ENCODE data around the gene MT1X. TPM values are rescaled to one million over a fixed set of nuclear protein-coding genes. Genes with fewer than 3 reads are reported as not detected.
A peak's percentile ranks its signal among the peaks of the same experiment; 100 is the strongest.

MT1X gene
- total and polyA plus RNA-seq, 7 experiments from 2014 or later, result 15.0 to 157 (median 26.8) TPM

- Mint-ChIP-seq H3K4me3 (peak overlapping the region; percentile 72 to 89 (median 83)), H3K27ac (peak overlapping the region; percentile 80 to 100 (median 89)), H3K36me3 (no peaks in the 10 kb centered on the region), H3K9me3 (peaks cover 0 to 5% (median 0%) of the 10 kb centered on the region in 11 donors), H3K4me1 (peaks cover 14 to 41% (median 36%) of the 10 kb centered on the region in 7 donors), H3K27me3 (no peaks in the 10 kb centered on the region)
- Histone ChIP-seq H3K4me3 (ENCODE audit: low read length) (peak overlapping the region; percentile 65), H3K27me3 (ENCODE audit: control insufficient read depth in 2 of 2, insufficient read depth in 2 of 2, low read length in 2 of 2) (no peaks in the 10 kb centered on the region), H3K36me3 (ENCODE audit: control insufficient read depth in 2 of 3, insufficient read depth in 3 of 3, low read length in 3 of 3) (no peaks in the 10 kb centered on the region), H3K27ac (ENCODE audit: low read depth, low read length) (peak overlapping the region; percentile 69), H3K4me1 (ENCODE audit: control insufficient read depth in 2 of 2, insufficient read depth in 2 of 2, low read length in 2 of 2) (peaks cover 17 to 26% of the 10 kb centered on the region in 2 donors), H3K9me3 (ENCODE audit: control insufficient read depth in 2 of 3, low read length in 3 of 3) (no peaks in the 10 kb centered on the region)
- ATAC-seq (peak; percentile 77), DNase-seq (peak in 6 of 9 donors; percentile 35 to 53 (median 47))
- CTCF ChIA-PET, result interaction anchor here (0.6 to 2.3 kb wide), 8 partner anchors 10 to 195 kb away, joined by 3 to 14 read pairs (median 4); no protein-coding TSS in a partner anchor
- intact Hi-C loops (cut with micrococcal nuclease), result loop anchor here (2.0 to 10.0 kb wide), 3 partner anchors 22 to 351 kb away; partner anchors contain the start of genes AMFR (in 1 of the 2) and NUP93 (in 1 of the 2)
- POLR2A ChIA-PET, result interaction anchor here (0.6 to 2.7 kb wide), 19 partner anchors 7 to 256 kb away, joined by 3 to 20 read pairs (median 4); partner anchors contain the start of genes BBS2, MT1X and MT2A
Measured at GRCh38 chr16:56708525-56709442, 26.5 kb downstream of the MT1X start.

- no peaks in the 10 kb centered on the region for H3K9me3 ChIP-seq (ENCODE audit: control insufficient read depth in 2 of 3, low read length in 3 of 3)
- no peaks in the 10 kb centered on the region for H3K36me3 ChIP-seq (ENCODE audit: control insufficient read depth in 2 of 3, insufficient read depth in 3 of 3, low read length in 3 of 3)
- Mint-ChIP-seq H3K9me3 (peaks cover 0 to 5% (median 0%) of the 10 kb centered on the region in 11 donors), H3K27ac (peak overlapping the region; percentile 80 to 100 (median 89)), H3K4me1 (peaks cover 14 to 41% (median 36%) of the 10 kb centered on the region in 7 donors), H3K27me3 (no peaks in the 10 kb centered on the region), H3K4me3 (peak overlapping the region; percentile 72 to 89 (median 83)), H3K36me3 (no peaks in the 10 kb centered on the region)
- peaks cover 17 to 26% of the 10 kb centered on the region in 2 donors for H3K4me1 ChIP-seq (ENCODE audit: control insufficient read depth in 2 of 2, insufficient read depth in 2 of 2, low read length in 2 of 2)
- no peak for DNase-seq
- ChIA-PET CTCF (interaction anchor here (0.7 to 2.3 kb wide), 4 partner anchors 8 to 133 kb away, joined by 3 to 14 read pairs (median 6); no protein-coding TSS in a partner anchor), POLR2A (interaction anchor here (0.6 to 2.7 kb wide), 8 partner anchors 11 to 190 kb away, joined by 3 to 20 read pairs (median 4); partner anchors contain the start of genes BBS2 and MT2A)
- H3K4me3 ChIP-seq (ENCODE audit: low read length), result peak overlapping the region; percentile 65
- peak overlapping the region; percentile 69 for H3K27ac ChIP-seq (ENCODE audit: low read depth, low read length)
- H3K27me3 ChIP-seq (ENCODE audit: control insufficient read depth in 2 of 2, insufficient read depth in 2 of 2, low read length in 2 of 2), result no peaks in the 10 kb centered on the region
- intact Hi-C loops (cut with micrococcal nuclease), result loop anchor here (2.0 to 10.0 kb wide), 3 partner anchors 21 to 352 kb away; partner anchors contain the start of genes AMFR (in 1 of the 2) and NUP93 (in 1 of the 2)
- no peak for ATAC-seq
Measured at GRCh38 chr16:56709443-56710040, 27.3 kb downstream of the MT1X start.

DNA sequence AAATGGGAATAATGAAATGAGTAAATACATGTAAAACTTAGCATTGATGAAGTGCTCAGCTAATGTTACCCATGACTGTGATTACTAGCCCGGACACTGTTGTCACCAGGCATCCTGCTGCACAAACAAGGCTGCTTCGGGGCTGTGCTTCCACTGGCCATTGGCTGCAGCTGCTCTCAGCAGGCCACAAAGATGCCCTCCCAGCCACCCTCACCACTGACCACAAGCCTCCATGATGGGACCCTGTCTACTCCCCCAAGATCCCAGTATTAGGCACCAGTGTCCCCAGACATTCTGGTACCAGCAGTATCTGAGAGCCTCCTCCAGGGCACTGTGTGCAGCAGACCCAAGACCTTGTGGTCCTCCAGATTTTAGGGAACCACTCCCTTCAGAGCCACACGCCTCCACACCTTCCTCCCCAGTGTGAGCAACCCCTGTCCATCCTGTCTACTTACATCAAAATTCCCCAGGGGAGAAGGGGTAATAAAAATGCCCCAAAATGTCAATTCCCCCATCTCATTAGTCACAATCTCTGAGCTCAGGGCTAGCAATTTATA lies 28.0 kb downstream of the MT1X start:
- H3K27ac ChIP-seq (ENCODE audit: low read depth, low read length), result no peak overlapping the region

DNA sequence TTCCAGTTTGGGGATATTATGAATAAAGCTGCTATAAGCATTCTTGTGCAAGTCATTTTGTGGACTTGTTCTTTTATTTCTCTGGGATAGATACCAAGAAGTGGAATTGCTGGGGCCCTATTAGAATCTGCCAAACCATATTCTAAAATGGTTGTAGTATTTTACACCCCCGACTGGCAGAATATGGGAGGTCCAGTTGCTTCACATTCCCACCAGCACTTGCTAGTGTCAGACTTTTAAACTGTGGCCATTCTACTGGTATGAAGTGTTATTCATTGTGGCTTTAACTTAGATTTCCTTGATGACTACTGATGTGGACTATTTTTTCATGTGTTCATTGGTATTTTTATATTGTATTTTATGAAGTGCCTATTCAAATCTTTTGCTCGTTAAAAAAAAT lies 29.6 kb downstream of the MT1X start:
- no peak for DNase-seq
- Mint-ChIP-seq H3K4me1 (peaks cover 15 to 41% (median 36%) of the 10 kb centered on the region in 7 donors), H3K27ac (peak overlapping the region in 6 of 9 donors; percentile 9 to 100 (median 30)), H3K4me3 (peak overlapping the region in 1 of 10 donors; percentile 20), H3K9me3 (peaks cover 0 to 5% (median 0%) of the 10 kb centered on the region in 11 donors), H3K27me3 (no peaks in the 10 kb centered on the region), H3K36me3 (no peaks in the 10 kb centered on the region)
- Histone ChIP-seq H3K4me1 (ENCODE audit: control insufficient read depth in 2 of 2, insufficient read depth in 2 of 2, low read length in 2 of 2) (peaks cover 17 to 26% of the 10 kb centered on the region in 2 donors), H3K4me3 (ENCODE audit: low read length) (no peak overlapping the region), H3K9me3 (ENCODE audit: control insufficient read depth in 2 of 3, low read length in 3 of 3) (no peaks in the 10 kb centered on the region), H3K36me3 (ENCODE audit: control insufficient read depth in 2 of 3, insufficient read depth in 3 of 3, low read length in 3 of 3) (no peaks in the 10 kb centered on the region), H3K27me3 (ENCODE audit: control insufficient read depth in 2 of 2, insufficient read depth in 2 of 2, low read length in 2 of 2) (no peaks in the 10 kb centered on the region), H3K27ac (ENCODE audit: low read depth, low read length) (no peak overlapping the region)
- intact Hi-C loops (cut with micrococcal nuclease), result no loop called here
- POLR2A ChIA-PET, result no interaction called here
- CTCF ChIA-PET, result interaction anchor here (0.6 kb wide), 1 partner anchor 10 kb away, joined by 3 read pairs; no protein-coding TSS in a partner anchor
- no peak for ATAC-seq

More for the DNA sequence above, 28.0 kb downstream of the MT1X start:
- Histone ChIP-seq H3K27me3 (ENCODE audit: control insufficient read depth in 2 of 2, insufficient read depth in 2 of 2, low read length in 2 of 2) (no peaks in the 10 kb centered on the region), H3K36me3 (ENCODE audit: control insufficient read depth in 2 of 3, insufficient read depth in 3 of 3, low read length in 3 of 3) (no peaks in the 10 kb centered on the region), H3K4me3 (ENCODE audit: low read length) (peak overlapping the region; percentile 65), H3K9me3 (ENCODE audit: control insufficient read depth in 2 of 3, low read length in 3 of 3) (no peaks in the 10 kb centered on the region), H3K4me1 (ENCODE audit: control insufficient read depth in 2 of 2, insufficient read depth in 2 of 2, low read length in 2 of 2) (peaks cover 17 to 26% of the 10 kb centered on the region in 2 donors)
- Mint-ChIP-seq H3K27ac (peak overlapping the region in 8 of 9 donors; percentile 62 to 100 (median 90)), H3K4me1 (peaks cover 14 to 41% (median 36%) of the 10 kb centered on the region in 7 donors), H3K4me3 (peak overlapping the region in 8 of 10 donors; percentile 33 to 89 (median 84)), H3K27me3 (no peaks in the 10 kb centered on the region), H3K36me3 (no peaks in the 10 kb centered on the region), H3K9me3 (peaks cover 0 to 5% (median 0%) of the 10 kb centered on the region in 11 donors)
- CTCF ChIA-PET, result interaction anchor here (1.5 kb wide), 1 partner anchor 8 kb away, joined by 3 read pairs; no protein-coding TSS in a partner anchor
- DNase-seq, result no peak
- POLR2A ChIA-PET, result interaction anchor here (1.3 to 1.9 kb wide), 2 partner anchors 10 to 191 kb away, joined by 4 to 6 read pairs; partner anchors contain the start of gene BBS2
- intact Hi-C loops (cut with micrococcal nuclease), result no loop called here
- ATAC-seq, result no peak

GRCh38 chr16:56713794-56714193 lies 31.5 kb downstream of the MT1X start:
- Histone ChIP-seq H3K27me3 (ENCODE audit: control insufficient read depth in 2 of 2, insufficient read depth in 2 of 2, low read length in 2 of 2) (no peaks in the 10 kb centered on the region), H3K9me3 (ENCODE audit: control insufficient read depth in 2 of 3, low read length in 3 of 3) (no peaks in the 10 kb centered on the region), H3K4me1 (ENCODE audit: control insufficient read depth in 2 of 2, insufficient read depth in 2 of 2, low read length in 2 of 2) (peaks cover 10 to 18% of the 10 kb centered on the region in 2 donors), H3K4me3 (ENCODE audit: low read length) (no peak overlapping the region), H3K36me3 (ENCODE audit: control insufficient read depth in 2 of 3, insufficient read depth in 3 of 3, low read length in 3 of 3) (no peaks in the 10 kb centered on the region), H3K27ac (ENCODE audit: low read depth, low read length) (no peak overlapping the region)
- DNase-seq (no peak), ATAC-seq (no peak)
- intact Hi-C loops (cut with micrococcal nuclease), result no loop called here
- POLR2A ChIA-PET, result no interaction called here
- Mint-ChIP-seq H3K27ac (no peak overlapping the region), H3K9me3 (peaks cover 0 to 5% (median 0%) of the 10 kb centered on the region in 11 donors), H3K4me3 (no peak overlapping the region), H3K36me3 (no peaks in the 10 kb centered on the region), H3K4me1 (peaks cover 12 to 29% (median 24%) of the 10 kb centered on the region in 7 donors), H3K27me3 (peaks cover 0 to 2% (median 0%) of the 10 kb centered on the region in 5 donors)
- CTCF ChIA-PET, result interaction anchor here (0.9 kb wide), 1 partner anchor 12 kb away, joined by 3 read pairs; no protein-coding TSS in a partner anchor
